H1 (cell line): ENCODE data around the gene MIX23. TPM values are rescaled to one million over a fixed set of nuclear protein-coding genes. Genes with fewer than 3 reads are reported as not detected.

ENCODE experiments used
- CHD2 ChIP-seq: IDR thresholded peaks from 2 replicates; pipeline ENCODE4 v1.6.1; 2012; ENCODE audit warnings: low read length, improper control_type of control experiment
- CHD7 ChIP-seq: fragments of 300-600 bp; sonication (generic); IDR thresholded peaks from 2 replicates; pipeline ENCODE4 v1.7.1; 2012; ENCODE audit warnings: low read length, moderate library complexity, mild to moderate bottlenecking, inconsistent platforms; ENCODE audit not compliant: insufficient replicate concordance
- CREB1 ChIP-seq: IDR thresholded peaks from 2 replicates; pipeline ENCODE4 v1.6.1; 2012; ENCODE audit warnings: inconsistent platforms
- CTCF ChIP-seq, 3 experiments: IDR thresholded peaks; 1 replicate in 2 of 3; 2 replicates in 1 of 3; pipeline versions ENCODE4 v1.5.1 to v1.6.1; 2011; ENCODE audit warnings: low read length in 3 of 3, mild to moderate bottlenecking in 3 of 3, inconsistent platforms in 2 of 3, low read depth in 1 of 3, moderate library complexity in 1 of 3; ENCODE audit not compliant: insufficient read depth in 1 of 3; ENCODE audit errors: control extremely low read depth in 1 of 3
- MAX ChIP-seq: IDR thresholded peaks from 2 replicates; pipeline ENCODE4 v1.6.1; 2012; ENCODE audit warnings: inconsistent platforms
- POU5F1 ChIP-seq: IDR thresholded peaks from 2 replicates; pipeline ENCODE4 v1.6.1; 2011; ENCODE audit warnings: low read depth, mild to moderate bottlenecking, low read length, moderate library complexity
- SIRT6 ChIP-seq: IDR thresholded peaks from one replicate; pipeline ENCODE4 v1.7.1; 2012; ENCODE audit warnings: low read length, inconsistent platforms
- SP2 ChIP-seq: IDR thresholded peaks from 2 replicates; pipeline ENCODE4 v1.6.1; 2012; ENCODE audit warnings: mild to moderate bottlenecking, low read length, inconsistent platforms
- SP4 ChIP-seq: IDR thresholded peaks from 2 replicates; pipeline ENCODE4 v1.6.1; 2012; ENCODE audit warnings: low read length, inconsistent platforms
- TAF1 ChIP-seq: IDR thresholded peaks from 2 replicates; pipeline ENCODE4 v1.6.1; 2011; ENCODE audit warnings: mild to moderate bottlenecking, low read depth, low read length
- TBP ChIP-seq: IDR thresholded peaks from 2 replicates; pipeline ENCODE4 v1.6.1; 2011; ENCODE audit warnings: low read depth, low read length, improper control_type of control experiment
- polyA plus RNA-seq, 7 experiments: library from polyadenylated mRNA; depleted of rRNA in 3 of 7; stranded (reverse) in 5 of 7; unstranded in 2 of 7; fragments of >200 nt in 5 of 7; fragments of 200-250 nt in 2 of 7; gene quantifications; 1 replicate in 5 of 7; 2 replicates in 1 of 7; 4 replicates in 1 of 7; pipeline versions ENCODE4 v1.2.1 to v1.2.3, GENCODE V29; 2011 to 2013; ENCODE audit warnings: missing spikeins in 2 of 7, mixed read lengths in 2 of 7
- total RNA-seq: library from RNA; stranded (reverse); fragmentation: NEBNext Ultra II Directional; extraction: Animal tissue kit (Norgen Biotek cat#: 25700); gene quantifications from 2 replicates; pipeline ENCODE4 v1.2.1, GENCODE V29; 2021

The MIX23 gene
- total and polyA plus RNA-seq, 2 of the 8 experiments (the other 6 are each of a cell fraction or from before 2014, with no cell fraction given): 22.1 to 69.6 TPM

DNA sequence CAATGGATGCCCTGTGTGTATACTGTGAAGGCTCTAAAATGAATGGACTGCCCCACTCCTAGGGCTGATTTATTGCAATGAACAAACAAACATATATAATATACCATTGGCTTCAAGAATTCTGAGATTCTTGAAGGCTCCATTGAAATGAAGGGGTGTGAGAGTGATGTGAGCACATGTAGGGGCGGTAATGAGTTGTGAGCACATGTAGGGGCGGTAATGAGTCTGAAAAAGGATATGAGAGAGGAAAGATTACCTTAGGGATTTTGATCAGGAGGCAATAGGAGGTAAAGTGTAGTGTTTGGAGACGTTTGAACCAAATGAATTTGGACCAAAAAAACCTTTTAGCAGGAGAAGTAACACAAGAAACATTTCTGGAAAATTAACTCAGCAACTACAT, 4.7 kb upstream of the MIX23 start (continued):
- TF ChIP-seq CHD7: no peak
- TF ChIP-seq SP2: no peak
- TF ChIP-seq CHD2: no peak
- TF ChIP-seq SIRT6: no peak
- no peak for TF ChIP-seq POU5F1
- peak in 1 of 3 experiments; percentile 8; a peak in 1 of 4 replicates for TF ChIP-seq CTCF (IDR thresholded peaks at IDR 0.05; ENCODE audit: control extremely low read depth in 1 of 3, insufficient read depth in 1 of 3, low read depth in 1 of 3, low read length in 3 of 3)
- no peak for TF ChIP-seq SP4
- no peak for TF ChIP-seq TAF1
- peak; percentile 29; the same call in 1 of the 2 replicates for TF ChIP-seq MAX
- TF ChIP-seq TBP: no peak
- TF ChIP-seq CREB1: no peak
